Neuronal stem cell (in vitro differentiated cells): ENCODE results near the gene TMTC1.

ENCODE experiments used
- DNase-seq: peaks from one replicate; pipeline ENCODE4 v3.0.0-alpha.2; 2013; ENCODE audit warnings: low spot score
- H2AFZ ChIP-seq: one replicate; pipeline ENCODE4 v1.6.1; 2013; ENCODE audit warnings: mild to moderate bottlenecking, low read length, inconsistent platforms
- H2AK5ac ChIP-seq: 2 replicates; pipeline ENCODE4 v1.6.1; 2013; ENCODE audit warnings: low read depth, mild to moderate bottlenecking, inconsistent platforms, low read length, moderate library complexity, mixed read lengths
- H2BK120ac ChIP-seq: 2 replicates; pipeline ENCODE4 v1.6.1; 2013; ENCODE audit warnings: low read depth, mild to moderate bottlenecking, inconsistent platforms, low read length, moderate library complexity, mixed read lengths
- H2BK12ac ChIP-seq: one replicate; pipeline ENCODE4 v1.6.1; 2013; ENCODE audit warnings: low read length, inconsistent platforms
- H2BK15ac ChIP-seq: 2 replicates; pipeline ENCODE4 v1.6.1; 2013; ENCODE audit warnings: mild to moderate bottlenecking, low read length, inconsistent platforms, mixed read lengths
- H2BK5ac ChIP-seq: one replicate; pipeline ENCODE4 v1.6.1; 2013; ENCODE audit warnings: inconsistent platforms, mild to moderate bottlenecking, low read length, moderate library complexity
- H3K14ac ChIP-seq: one replicate; pipeline ENCODE4 v1.6.1; 2013; ENCODE audit warnings: low read length, inconsistent platforms
- H3K18ac ChIP-seq: 2 replicates; pipeline ENCODE4 v1.6.1; 2013; ENCODE audit warnings: low read length, inconsistent platforms
- H3K23ac ChIP-seq: 2 replicates; pipeline ENCODE4 v1.6.1; 2013; ENCODE audit warnings: low read depth, mild to moderate bottlenecking, mixed read lengths, low read length, inconsistent platforms; ENCODE audit not compliant: poor library complexity
- H3K27ac ChIP-seq: replicated peaks from 3 replicates; pipeline ENCODE4 v1.5.1; 2013; ENCODE audit warnings: low read length, inconsistent platforms
- H3K27me3 ChIP-seq, 3 experiments: 2 replicates each; pipeline ENCODE4 v1.6.1; 2013; ENCODE audit warnings: low read length in 3 of 3, mild to moderate bottlenecking in 2 of 3, inconsistent platforms in 1 of 3, low read depth in 1 of 3, mixed read lengths in 1 of 3, moderate library complexity in 1 of 3; ENCODE audit not compliant: control insufficient read depth in 3 of 3, insufficient read depth in 3 of 3
- H3K36me3 ChIP-seq, 2 donors: replicated peaks in 1 of 2; 2 replicates each; pipeline ENCODE4 v1.6.1; 2013; ENCODE audit warnings: low read length in 2 of 2; ENCODE audit not compliant: control insufficient read depth in 2 of 2, insufficient read depth in 2 of 2
- H3K4ac ChIP-seq: 2 replicates; pipeline ENCODE4 v1.6.1; 2013; ENCODE audit warnings: inconsistent platforms, mild to moderate bottlenecking, low read length, moderate library complexity
- H3K4me1 ChIP-seq, 2 donors: 1 replicate in 1 of 2; 2 replicates in 1 of 2; pipeline ENCODE4 v1.6.1; 2013; ENCODE audit warnings: low read length in 2 of 2, low read depth in 1 of 2; ENCODE audit not compliant: control insufficient read depth in 2 of 2, insufficient read depth in 1 of 2
- H3K4me2 ChIP-seq: one replicate; pipeline ENCODE4 v1.6.1; 2013; ENCODE audit warnings: mild to moderate bottlenecking, low read length, inconsistent platforms; ENCODE audit not compliant: insufficient read depth, poor library complexity, severe bottlenecking
- H3K4me3 ChIP-seq, 2 donors: 2 replicates each; pipeline ENCODE4 v1.5.1; 2013; ENCODE audit warnings: low read length in 2 of 2, mild to moderate bottlenecking in 2 of 2, inconsistent platforms in 1 of 2, moderate library complexity in 1 of 2
- H3K79me1 ChIP-seq: one replicate; pipeline ENCODE4 v1.6.1; 2013; ENCODE audit warnings: low read depth, mild to moderate bottlenecking, inconsistent platforms, low read length, moderate library complexity
- H3K9ac ChIP-seq: one replicate; pipeline ENCODE4 v1.6.1; 2013; ENCODE audit warnings: mild to moderate bottlenecking, low read depth, low read length, inconsistent platforms; ENCODE audit not compliant: poor library complexity
- H3K9me3 ChIP-seq, 2 donors: replicated peaks in 1 of 2; 2 replicates each; pipeline versions ENCODE3 to v1.6.1; 2013; ENCODE audit warnings: low read length in 2 of 2, mild to moderate bottlenecking in 2 of 2, inconsistent platforms in 1 of 2, low read depth in 1 of 2, mixed read lengths in 1 of 2, moderate library complexity in 1 of 2; ENCODE audit not compliant: control insufficient read depth in 2 of 2, insufficient read depth in 1 of 2
- H4K8ac ChIP-seq: one replicate; pipeline ENCODE4 v1.6.1; 2013; ENCODE audit warnings: low read depth, mild to moderate bottlenecking, inconsistent platforms, low read length, moderate library complexity
- H4K91ac ChIP-seq: one replicate; pipeline ENCODE4 v1.6.1; 2013; ENCODE audit warnings: low read length, low read depth, mild to moderate bottlenecking, inconsistent platforms; ENCODE audit not compliant: poor library complexity
- WGBS, 2 donors: extraction: QIAGEN DNeasy Blood & Tissue Kit; methylation state at CpG; one replicate each; pipeline ENCODE4 v1.1.7; 2013; ENCODE audit warnings: missing lambda C conversion rate in 2 of 2, mixed read lengths in 1 of 2; ENCODE audit not compliant: insufficient read length in 2 of 2, insufficient replicate concordance in 1 of 2; ENCODE audit errors: extremely low coverage in 2 of 2; 5-methylcytosine and 5-hydroxymethylcytosine counted together

The TMTC1 gene

DNA sequence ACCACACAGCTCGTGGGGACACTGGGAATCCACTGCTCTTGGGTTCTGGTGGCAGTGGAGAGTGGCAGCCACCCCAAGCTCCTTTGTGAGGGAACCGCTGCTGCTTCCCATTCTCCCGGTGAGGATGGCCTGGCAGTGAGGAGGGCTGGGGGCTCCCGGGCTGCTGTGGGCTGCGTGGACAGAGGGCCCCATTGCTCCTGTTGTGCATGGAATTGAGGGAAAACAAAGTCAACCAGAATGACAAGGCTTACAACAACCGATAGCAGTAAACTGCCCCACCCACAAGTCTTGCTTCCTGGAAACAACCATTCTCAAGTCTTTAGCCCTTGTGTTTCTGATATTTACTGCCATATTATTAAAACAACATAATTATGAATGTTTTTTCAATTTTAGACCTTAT is 32.1 kb downstream of the TMTC1 start:
- Histone ChIP-seq H2BK5ac (no peak overlapping the region), H4K8ac (no peak overlapping the region), H3K27me3 (no peaks in the 10 kb centered on the region), H3K18ac (no peak overlapping the region), H3K9me3 (no peaks in the 10 kb centered on the region), H3K36me3 (peaks cover 3 to 95% of the 10 kb centered on the region in 2 donors), H3K4me1 (peaks cover 0 to 2% of the 10 kb centered on the region in 2 donors), H2BK15ac (no peak overlapping the region), H3K27ac (no peak overlapping the region), H3K23ac (no peak overlapping the region), H3K79me1 (no peaks in the 10 kb centered on the region), H4K91ac (no peak overlapping the region), H3K4me2 (no peak overlapping the region), H2AFZ (no peak overlapping the region), H2BK120ac (no peak overlapping the region), H2AK5ac (no peak overlapping the region), H3K14ac (no peak overlapping the region), H2BK12ac (no peak overlapping the region), H3K4me3 (no peak overlapping the region), H3K9ac (no peak overlapping the region), H3K4ac (no peak overlapping the region)
- no peak for DNase-seq
- WGBS, 2 donors: no CpG with 5 or more reads among the region's 6 CpGs

- Histone ChIP-seq H2BK15ac (no peak overlapping the region), H3K36me3 (peaks cover 3 to 97% of the 10 kb centered on the region in 2 donors), H3K27ac (no peak overlapping the region), H4K8ac (no peak overlapping the region), H3K9ac (no peak overlapping the region), H3K4me3 (no peak overlapping the region), H3K4me1 (peaks cover 0 to 2% of the 10 kb centered on the region in 2 donors), H3K27me3 (no peaks in the 10 kb centered on the region), H3K23ac (no peak overlapping the region), H3K9me3 (no peaks in the 10 kb centered on the region), H2AK5ac (no peak overlapping the region), H3K18ac (no peak overlapping the region), H3K4ac (no peak overlapping the region), H2BK5ac (no peak overlapping the region), H3K14ac (no peak overlapping the region), H2BK120ac (no peak overlapping the region), H3K79me1 (no peaks in the 10 kb centered on the region), H4K91ac (no peak overlapping the region), H2AFZ (no peak overlapping the region), H3K4me2 (no peak overlapping the region), H2BK12ac (no peak overlapping the region)
- DNase-seq: no peak
These were observed 32.9 kb downstream of the TMTC1 start for GRCh38 chr12:29750928-29751220.

DNA sequence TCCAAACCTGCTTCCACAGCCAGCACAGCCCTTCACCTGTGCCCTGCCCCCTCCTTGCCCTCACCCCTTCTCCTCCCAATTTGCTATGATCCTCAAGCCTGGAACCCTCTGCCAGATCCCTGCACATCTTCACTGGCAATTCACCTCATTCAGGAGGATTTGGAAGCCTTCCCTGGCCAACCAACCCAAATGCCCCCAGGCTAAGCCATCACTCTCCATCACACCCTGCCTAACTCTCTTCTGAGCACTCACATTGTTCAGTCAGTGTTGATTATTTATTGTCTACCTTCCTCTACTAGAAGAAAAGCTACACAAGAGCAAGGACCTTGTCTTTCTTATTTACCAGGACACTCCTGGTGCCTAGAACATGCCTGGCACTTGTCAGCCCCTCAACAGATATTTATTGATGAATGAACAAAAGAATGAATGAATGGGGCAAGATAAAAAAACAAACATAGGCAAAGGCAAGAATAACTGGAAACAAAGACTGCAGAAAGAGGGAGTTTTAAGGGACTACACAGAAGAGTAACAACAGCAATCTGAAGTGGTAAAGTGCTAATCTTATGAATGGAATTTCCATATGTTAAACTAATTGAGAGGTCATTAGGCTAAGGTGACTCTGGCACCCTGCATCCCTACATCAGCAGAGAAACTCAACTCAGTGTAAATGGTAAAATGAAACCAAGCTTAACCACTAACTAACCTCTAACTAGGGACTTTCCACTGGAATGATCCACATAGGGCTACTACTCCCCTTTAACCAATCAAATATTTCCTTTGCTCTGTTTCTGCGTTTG is 33.4 kb downstream of the TMTC1 start:
- Histone ChIP-seq H3K23ac (no peak overlapping the region), H3K4me3 (no peak overlapping the region), H3K4me1 (peaks cover 0 to 2% of the 10 kb centered on the region in 2 donors), H2BK15ac (no peak overlapping the region), H4K91ac (no peak overlapping the region), H3K27me3 (no peaks in the 10 kb centered on the region), H2BK12ac (no peak overlapping the region), H3K27ac (no peak overlapping the region), H2AFZ (no peak overlapping the region), H3K18ac (no peak overlapping the region), H3K9me3 (no peaks in the 10 kb centered on the region), H2BK120ac (no peak overlapping the region), H3K14ac (no peak overlapping the region), H3K79me1 (no peaks in the 10 kb centered on the region), H3K36me3 (peaks cover 3 to 95% of the 10 kb centered on the region in 2 donors), H2BK5ac (no peak overlapping the region), H3K4ac (no peak overlapping the region), H3K4me2 (no peak overlapping the region), H2AK5ac (no peak overlapping the region), H3K9ac (no peak overlapping the region), H4K8ac (no peak overlapping the region)
- no CpG with 5 or more reads among the region's 1 CpG for WGBS, 2 donors
- no peak for DNase-seq

- Histone ChIP-seq H3K4ac (no peak overlapping the region), H3K18ac (no peak overlapping the region), H3K27ac (no peak overlapping the region), H2BK120ac (no peak overlapping the region), H3K27me3 (no peaks in the 10 kb centered on the region), H3K9me3 (no peaks in the 10 kb centered on the region), H3K9ac (no peak overlapping the region), H2BK5ac (no peak overlapping the region), H4K91ac (no peak overlapping the region), H3K4me2 (no peak overlapping the region), H3K23ac (no peak overlapping the region), H2BK15ac (no peak overlapping the region), H4K8ac (no peak overlapping the region), H2AK5ac (no peak overlapping the region), H3K79me1 (no peaks in the 10 kb centered on the region), H3K4me1 (no peaks in the 10 kb centered on the region), H3K14ac (no peak overlapping the region), H3K36me3 (peaks cover 0 to 73% of the 10 kb centered on the region in 2 donors), H3K4me3 (no peak overlapping the region), H2AFZ (no peak overlapping the region), H2BK12ac (no peak overlapping the region)
- no CpG with 5 or more reads among the region's 1 CpG for WGBS, 2 donors
- DNase-seq: no peak
These were observed 39.4 kb downstream of the TMTC1 start for GRCh38 chr12:29744365-29744764.
